ENCODE data around the gene RALGAPA1.
"Not testable (repeated sequence)": the region's sequence is repeated elsewhere in the genome, so short reads cannot be mapped to it uniquely, and the experiment has no call there.

RALGAPA1 gene

DNA sequence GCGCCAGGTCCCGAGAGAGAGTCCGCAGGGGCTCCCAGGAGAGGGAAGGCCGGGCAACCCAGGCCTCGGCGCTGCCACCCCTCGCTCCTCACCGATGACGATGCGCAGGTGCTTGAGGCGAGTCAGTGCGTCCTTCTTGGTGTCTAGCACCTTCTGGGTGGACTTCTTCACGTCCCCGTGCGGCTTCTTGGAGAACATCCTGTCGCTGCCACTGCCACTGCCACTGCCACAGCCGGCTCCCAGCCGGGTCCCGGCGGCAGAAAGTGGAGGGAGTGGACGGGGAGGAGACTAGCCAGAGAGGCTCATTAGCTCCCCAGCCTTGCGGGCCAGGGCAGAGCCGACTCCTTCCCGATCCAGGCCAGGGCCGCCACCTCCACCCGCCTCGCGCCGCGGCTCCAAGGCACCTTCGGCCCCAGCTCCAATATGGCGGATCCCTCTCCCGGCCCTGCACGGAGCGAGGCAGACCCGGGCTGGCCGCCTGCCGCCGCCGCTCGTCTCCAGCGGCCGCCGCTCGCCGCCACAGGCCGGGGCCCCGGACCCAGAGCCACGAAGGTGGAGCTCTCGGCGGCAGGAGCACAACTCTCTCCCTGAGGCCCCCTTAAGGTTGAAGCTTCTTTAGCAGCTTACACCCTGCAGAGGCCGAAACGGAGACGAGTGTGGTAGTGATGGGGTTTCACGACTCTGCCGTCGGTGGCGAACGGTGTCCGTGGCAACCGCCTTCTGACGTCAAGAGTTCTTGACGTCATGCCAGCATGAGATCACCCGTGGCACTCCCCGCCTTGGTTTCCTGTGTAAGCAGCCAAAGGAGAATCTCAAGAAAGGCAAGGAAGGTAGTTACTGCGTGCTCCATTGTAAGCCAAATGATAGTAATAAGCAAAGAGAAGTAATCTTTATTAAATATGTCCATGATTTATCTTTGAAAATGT lies at the start of gene RALGAPA1:
Gene RALGAPA1 (minus strand): TSS at position 658 of the 926 bp plus-strand sequence. CDS start 460 bp downstream, at position 198.
- peak; percentile 33 to 93 (median 80) for DNase-seq

GRCh38 chr14:35858521-35859209 lies 49.6 kb upstream of the RALGAPA1 start:
- DNase-seq: no peak

- DNase-seq: peak in 1 of 14 donors; percentile 30
These were observed 46.9 kb upstream of the RALGAPA1 start for GRCh38 chr14:35855876-35856481.

DNA sequence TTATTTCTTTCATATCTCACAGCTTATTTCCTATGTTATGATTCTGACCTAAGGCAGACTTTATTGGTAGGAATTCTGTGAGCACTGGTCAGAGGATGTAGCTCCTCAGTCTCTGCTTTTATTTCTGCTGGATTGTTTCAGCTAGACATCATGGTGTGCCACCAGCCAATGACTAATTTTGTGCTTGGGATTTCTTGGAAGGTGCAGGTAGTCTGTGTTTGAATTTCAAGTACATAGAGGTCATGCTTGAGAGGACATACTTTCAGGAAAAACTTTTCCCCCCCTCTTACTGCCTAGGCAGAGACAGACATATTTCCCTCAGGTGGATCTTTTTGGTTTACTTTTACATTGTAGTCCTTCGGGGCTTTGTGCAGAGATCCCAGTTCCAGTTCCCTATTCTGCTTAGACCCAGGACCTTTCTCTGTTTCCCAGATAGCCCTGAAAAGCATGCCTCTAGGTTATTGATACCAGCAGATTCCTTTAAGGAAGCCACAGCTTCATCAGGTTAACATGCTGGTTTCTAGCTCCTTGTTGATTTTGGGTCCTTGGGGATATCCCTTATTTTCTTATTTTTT lies 45.7 kb upstream of the RALGAPA1 start:
- DNase-seq: no peak

DNA sequence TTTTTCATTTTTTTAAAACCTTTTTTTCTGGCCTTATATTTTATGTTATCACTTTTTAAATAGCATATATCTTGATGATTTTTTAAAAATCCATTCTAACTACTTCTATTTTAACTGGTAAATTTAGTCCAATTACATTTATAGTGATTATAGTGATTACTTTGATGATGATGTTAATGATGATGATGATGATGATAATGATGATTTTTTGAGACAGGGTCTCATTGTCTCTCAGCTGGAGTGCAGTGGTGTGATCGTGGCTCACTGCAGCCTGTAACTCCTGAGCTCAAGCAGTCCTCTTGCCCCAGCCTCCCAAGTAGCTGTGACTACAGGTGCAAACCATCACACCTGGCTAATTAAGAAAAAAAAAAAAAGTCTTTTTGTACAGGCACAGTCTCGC lies 44.1 kb upstream of the RALGAPA1 start:
- DNase-seq: no peak

GRCh38 chr14:35851823-35852222 lies 42.7 kb upstream of the RALGAPA1 start:
- DNase-seq: no peak

- DNase-seq: peak in 1 of 14 donors; percentile 0
These were observed 40.0 kb upstream of the RALGAPA1 start for GRCh38 chr14:35849122-35849521.

GRCh38 chr14:35847636-35848035 lies 38.5 kb upstream of the RALGAPA1 start:
- DNase-seq: no peak

- no peak for DNase-seq
These were observed 35.4 kb upstream of the RALGAPA1 start for GRCh38 chr14:35844494-35844893.

DNA sequence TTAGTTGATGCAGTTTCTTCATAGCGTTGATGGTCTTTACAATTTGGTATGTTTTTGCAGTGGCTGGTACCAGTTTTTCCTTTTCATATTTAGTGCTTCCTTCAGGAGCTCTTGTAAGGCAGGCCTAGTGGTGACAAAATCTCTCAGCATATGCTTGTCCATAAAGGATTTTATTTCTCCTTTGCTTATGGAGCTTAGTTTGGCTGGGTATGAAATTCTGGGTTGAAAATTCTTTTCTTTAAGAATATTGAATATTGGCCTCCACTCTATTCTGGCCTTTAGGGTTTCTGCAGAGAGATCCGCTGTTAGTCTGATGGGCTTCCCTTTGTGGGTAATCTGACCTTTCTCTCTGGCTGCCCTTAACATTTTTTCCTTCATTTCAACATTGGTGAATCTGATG lies 33.1 kb upstream of the RALGAPA1 start:
- DNase-seq: not testable (repeated sequence)

DNA sequence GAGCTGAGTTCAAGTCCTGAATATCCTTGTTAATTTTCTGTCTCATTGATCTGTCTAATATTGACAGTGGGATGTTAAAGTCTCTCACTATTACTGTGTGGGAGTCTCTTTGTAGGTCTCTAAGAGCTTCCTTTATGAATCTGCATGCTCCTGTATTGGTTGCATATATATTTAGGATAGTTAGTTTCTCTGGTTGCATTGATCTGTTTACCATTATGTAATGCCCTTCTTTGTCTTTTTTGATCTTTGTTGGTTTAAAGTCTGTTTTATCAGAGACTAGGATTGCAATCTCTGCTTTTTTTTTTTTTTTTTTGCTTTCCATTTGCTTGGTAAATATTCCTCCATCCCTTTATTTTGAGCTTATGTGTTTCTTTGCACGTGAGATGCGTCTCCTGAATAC lies 32.6 kb upstream of the RALGAPA1 start:
- DNase-seq: not testable (repeated sequence)

GRCh38 chr14:35835208-35835982 lies 26.3 kb upstream of the RALGAPA1 start:
- DNase-seq: no peak

DNA sequence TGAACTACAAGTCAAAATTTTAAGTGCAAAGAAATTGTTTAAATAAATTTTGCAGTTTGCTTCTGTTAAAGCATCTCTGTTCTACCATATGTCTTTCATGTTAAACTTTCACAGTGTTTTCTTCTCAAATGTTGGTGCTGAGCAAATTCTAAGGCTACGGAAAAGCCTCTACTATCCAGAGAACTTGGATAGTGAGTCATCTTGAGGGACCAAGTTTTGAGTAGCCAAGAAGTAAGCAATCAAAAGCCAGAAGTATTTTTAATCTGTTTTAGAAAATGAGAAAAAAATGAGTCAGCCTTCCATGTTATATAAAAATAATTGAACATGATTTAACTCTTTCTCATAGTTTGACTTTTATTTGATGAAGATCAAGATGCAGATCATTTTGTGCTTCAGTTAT lies 20.4 kb upstream of the RALGAPA1 start:
- no peak for DNase-seq

DNA sequence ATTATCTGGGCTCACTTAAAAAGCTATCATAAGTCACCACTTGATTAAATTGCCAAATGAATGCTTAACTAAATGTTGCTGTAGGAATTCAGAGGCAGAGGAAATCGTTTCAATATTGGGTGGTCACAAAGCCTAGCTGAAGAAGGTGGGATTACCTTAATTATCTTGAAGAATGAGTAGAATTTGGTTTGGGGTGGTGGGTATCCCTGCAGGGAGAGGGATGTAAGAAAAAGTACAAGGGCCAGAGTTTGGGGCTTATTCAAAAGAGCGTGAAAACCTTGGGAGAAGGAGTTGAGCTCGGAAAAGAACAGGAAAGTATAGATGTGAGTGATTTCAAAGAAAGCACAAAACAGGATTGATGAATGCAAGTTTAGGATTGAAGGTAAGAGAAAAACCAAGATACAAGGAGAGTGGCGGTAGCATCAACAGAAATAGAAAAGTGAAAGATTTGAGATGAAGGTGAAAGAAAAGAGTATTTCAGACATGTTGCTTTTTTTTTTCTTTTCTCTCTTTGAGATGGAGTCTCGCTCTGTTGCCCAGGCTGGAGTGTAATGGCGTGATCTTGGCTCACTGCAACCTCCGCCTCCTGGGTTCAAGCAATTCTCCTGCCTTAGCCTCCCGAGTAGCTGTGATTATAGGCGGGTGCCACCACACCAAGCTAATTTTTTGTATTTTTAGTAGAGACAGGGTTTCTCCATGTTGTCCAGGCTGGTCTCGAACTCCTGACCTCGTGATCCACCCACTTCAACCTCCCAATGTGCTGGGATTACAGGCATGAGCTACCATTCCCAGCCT lies 18.8 kb upstream of the RALGAPA1 start:
- DNase-seq: no peak

- DNase-seq: no peak
These were observed 17.9 kb upstream of the RALGAPA1 start for GRCh38 chr14:35826952-35827416.

DNA sequence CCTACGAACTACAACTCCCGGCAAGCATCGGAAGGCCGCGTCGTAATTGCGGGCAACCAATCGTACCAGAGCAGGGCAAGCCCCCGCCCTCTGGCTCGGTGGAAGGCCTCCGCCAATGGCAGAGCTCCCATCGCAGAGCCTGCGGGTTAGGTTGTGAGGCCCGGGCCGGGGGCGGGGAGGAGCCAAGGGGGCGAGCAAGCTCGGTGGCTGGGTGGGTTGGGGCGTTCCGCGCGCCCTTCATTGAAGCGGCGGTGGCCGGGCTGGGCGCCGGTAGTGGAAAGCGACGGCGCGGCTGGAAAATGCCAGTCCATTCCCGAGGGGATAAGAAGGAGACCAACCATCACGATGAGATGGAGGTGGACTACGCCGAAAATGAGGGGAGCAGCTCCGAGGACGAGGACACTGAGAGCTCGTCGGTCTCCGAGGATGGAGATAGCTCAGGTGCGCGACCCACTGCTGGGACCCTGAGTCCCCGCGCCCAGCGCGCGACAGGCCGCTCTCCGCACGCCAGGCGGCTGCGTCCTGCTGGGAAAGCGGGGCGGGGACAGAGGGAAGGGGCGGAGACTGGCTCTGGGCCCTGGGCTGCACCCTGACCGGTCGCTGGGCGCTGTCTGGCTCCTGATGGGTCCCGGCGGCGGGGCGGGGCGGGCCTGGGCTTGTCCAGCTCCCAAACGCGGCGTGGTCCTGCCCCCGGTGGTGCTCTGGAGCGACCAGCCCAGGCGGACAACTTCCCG lies 17.3 kb upstream of the RALGAPA1 start, which contains the start of gene BRMS1L:
Gene BRMS1L (plus strand): TSS at position 121 of the 734 bp plus-strand sequence. CDS start 179 bp downstream, at position 300.
- DNase-seq: peak; percentile 61 to 99 (median 94)

- no peak for DNase-seq
These were observed 16.8 kb upstream of the RALGAPA1 start for GRCh38 chr14:35825968-35826217.

DNA sequence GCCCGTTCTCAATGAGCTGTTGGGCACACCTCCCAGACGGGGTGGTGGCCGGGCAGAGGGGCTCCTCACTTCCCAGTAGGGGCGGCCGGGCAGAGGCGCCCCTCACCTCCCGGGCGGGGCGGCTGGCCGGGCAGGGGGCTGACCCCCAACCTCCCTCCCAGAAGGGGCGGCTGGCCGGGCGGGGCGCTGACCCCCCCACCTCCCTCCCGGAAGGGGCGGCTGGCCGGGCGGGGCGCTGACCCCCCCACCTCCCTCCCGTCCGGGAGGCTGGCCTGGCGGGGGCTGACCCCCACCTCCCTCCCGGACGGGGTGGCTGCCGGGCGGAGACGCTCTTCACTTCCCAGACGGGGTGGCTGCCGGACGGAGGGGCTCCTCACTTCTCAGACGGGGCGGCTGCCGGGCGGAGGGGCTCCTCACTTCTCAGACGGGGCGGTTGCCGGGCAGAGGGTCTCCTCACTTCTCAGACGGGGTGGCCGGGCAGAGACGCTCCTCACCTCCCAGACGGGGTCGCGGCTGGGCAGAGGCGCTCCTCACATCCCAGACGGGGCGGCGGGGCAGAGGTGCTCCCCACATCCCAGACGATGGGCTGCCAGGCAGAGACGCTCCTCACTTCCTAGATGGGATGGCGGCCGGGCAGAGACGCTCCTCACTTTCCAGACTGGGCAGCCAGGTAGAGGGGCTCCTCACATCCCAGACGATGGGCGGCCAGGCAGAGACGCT lies 15.5 kb upstream of the RALGAPA1 start:
- DNase-seq: not testable (repeated sequence)

DNA sequence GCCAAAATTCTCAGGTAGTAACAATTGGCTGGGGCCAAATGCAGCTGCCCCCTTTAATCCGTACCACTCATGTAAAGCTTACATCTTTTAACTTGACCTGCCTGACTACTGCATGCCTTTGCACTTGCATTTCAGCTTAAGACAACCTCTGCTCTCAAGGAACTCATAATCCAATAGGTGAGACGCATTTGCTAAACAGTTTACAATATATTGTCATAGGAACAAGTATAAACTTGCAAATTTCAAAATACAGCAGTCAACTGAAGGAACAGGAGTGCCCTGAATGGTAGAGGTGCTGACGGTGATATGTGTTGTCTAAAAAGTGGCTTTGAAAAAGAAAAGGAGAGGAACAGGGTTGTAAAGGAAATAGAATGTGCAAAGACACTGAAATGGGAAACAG lies 13.4 kb upstream of the RALGAPA1 start:
- no peak for DNase-seq

Measured in C1 segment of cervical spinal cord (tissue), 14 donors.